WTC11 (cell line): ENCODE measurements around the gene MEPCE. TPM values are rescaled to one million over a fixed set of nuclear protein-coding genes. Genes with fewer than 3 reads are reported as not detected.

Experiments used
- ATAC-seq: fragments of 200-7000 bp; cut with Tn5 transposase; 2 replicates; pipeline ENCODE4 v1.10.0; 2021; ENCODE audit warnings: mild to moderate bottlenecking, moderate library complexity
- CTCF ChIA-PET: fragments of 300-600 bp; sonication (Branson Sonifier 250); formaldehyde crosslinking; loops from one replicate; lab custom pipeline; 2021; ENCODE audit warnings: antibody characterized with exemption; lab: Charles Lee
- POLR2A ChIA-PET: fragments of 350-600 bp; sonication (Branson Sonifier 250); formaldehyde crosslinking; loops from one replicate; lab custom pipeline; 2021; ENCODE audit warnings: antibody characterized with exemption; lab: Charles Lee
- DNase-seq: peaks from one replicate; pipeline ENCODE4 v3.0.0; 2021; ENCODE audit warnings: low spot score
- H3K27ac Mint-ChIP-seq: 2 replicates; pipeline ENCODE4 v1.8.0; 2021; ENCODE audit warnings: mixed read lengths
- H3K27me3 Mint-ChIP-seq: 2 replicates; pipeline ENCODE4 v1.8.0; 2021; ENCODE audit warnings: low read depth, mild to moderate bottlenecking, moderate library complexity, mixed read lengths
- H3K36me3 Mint-ChIP-seq: 2 replicates; pipeline ENCODE4 v1.8.0; 2021; ENCODE audit warnings: mixed read lengths
- H3K4me1 Mint-ChIP-seq: 2 replicates; pipeline ENCODE4 v1.8.0; 2022; ENCODE audit warnings: mixed read lengths
- H3K4me3 Mint-ChIP-seq: 2 replicates; pipeline ENCODE4 v1.8.0; 2021; ENCODE audit warnings: mild to moderate bottlenecking, moderate library complexity, mixed read lengths
- H3K9me3 Mint-ChIP-seq: 2 replicates; pipeline ENCODE4 v1.8.0; 2021; ENCODE audit warnings: mixed read lengths
- ATF1 ChIP-seq: sonication (generic); formaldehyde crosslinking; IDR thresholded peaks from 2 replicates; pipeline ENCODE4 v1.8.1; 2023; ENCODE audit warnings: mild to moderate bottlenecking, moderate library complexity, missing genetic modification reagents
- ATF3 ChIP-seq: sonication (generic); formaldehyde crosslinking; conservative IDR thresholded peaks from 2 replicates; pipeline ENCODE4 v1.8.1; 2022; ENCODE audit warnings: mild to moderate bottlenecking, missing genetic modification reagents
- HMGA2 ChIP-seq: fragments of 250-450 bp; sonication (Bioruptor Pico); IDR thresholded peaks from 2 replicates; pipeline ENCODE4 v1.4.0; 2021; ENCODE audit warnings: mild to moderate bottlenecking, moderate library complexity
- IRF1 ChIP-seq: sonication (generic); formaldehyde crosslinking; IDR thresholded peaks from 2 replicates; pipeline ENCODE4 v1.8.0; 2023; ENCODE audit warnings: missing genetic modification reagents
- IRF2 ChIP-seq: sonication (generic); formaldehyde crosslinking; IDR thresholded peaks from 2 replicates; pipeline ENCODE4 v1.8.0; 2022; ENCODE audit warnings: low read depth, missing genetic modification reagents, borderline replicate concordance
- MXD4 ChIP-seq: fragments of 250-450 bp; sonication (Bioruptor Pico); IDR thresholded peaks from 2 replicates; pipeline ENCODE4 v1.8.0; 2021; ENCODE audit warnings: mild to moderate bottlenecking, moderate library complexity, borderline replicate concordance
- OVOL2 ChIP-seq: fragments of 250-450 bp; sonication (Bioruptor Pico); IDR thresholded peaks from 2 replicates; pipeline ENCODE4 v1.9.0; 2021; ENCODE audit warnings: mild to moderate bottlenecking, borderline replicate concordance
- PREB ChIP-seq: sonication (generic); formaldehyde crosslinking; IDR thresholded peaks from 2 replicates; pipeline ENCODE4 v1.8.1; 2022; ENCODE audit warnings: mild to moderate bottlenecking, missing genetic modification reagents, moderate library complexity, borderline replicate concordance
- TCF7 ChIP-seq: sonication (generic); formaldehyde crosslinking; IDR thresholded peaks from 2 replicates; pipeline ENCODE4 v1.8.0; 2022; ENCODE audit warnings: mild to moderate bottlenecking, low read depth, missing genetic modification reagents, moderate library complexity
- TEAD4 ChIP-seq: sonication (generic); formaldehyde crosslinking; IDR thresholded peaks from 2 replicates; pipeline ENCODE4 v1.8.0; 2022; ENCODE audit warnings: mild to moderate bottlenecking, missing genetic modification reagents
- ZBTB21 ChIP-seq: sonication (generic); formaldehyde crosslinking; IDR thresholded peaks from 2 replicates; pipeline ENCODE4 v1.8.1; 2023; ENCODE audit warnings: mild to moderate bottlenecking, missing genetic modification reagents, borderline replicate concordance
- ZNF512 ChIP-seq: sonication (generic); formaldehyde crosslinking; IDR thresholded peaks from 2 replicates; pipeline ENCODE4 v1.8.1; 2022; ENCODE audit warnings: missing genetic modification reagents, borderline replicate concordance
- total RNA-seq: library from RNA; stranded (reverse); gene quantifications from 3 replicates; pipeline ENCODE4 v1.2.3, GENCODE V29; 2021
- TF ChIP-seq, protein P1 (sequence below): sonication (generic); formaldehyde crosslinking; IDR thresholded peaks from 2 replicates; pipeline ENCODE4 v1.8.0; 2022; ENCODE audit warnings: missing genetic modification reagents
- TF ChIP-seq, protein P2 (sequence below): fragments of 250-450 bp; sonication (Bioruptor Pico); IDR thresholded peaks from 2 replicates; pipeline ENCODE4 v1.8.0; 2021; ENCODE audit warnings: mild to moderate bottlenecking
- TF ChIP-seq, protein P3 (sequence below): sonication (generic); formaldehyde crosslinking; IDR thresholded peaks from 2 replicates; pipeline ENCODE4 v1.8.1; 2023; ENCODE audit warnings: mild to moderate bottlenecking, missing genetic modification reagents
- TF ChIP-seq, protein P4 (sequence below): sonication (generic); formaldehyde crosslinking; IDR thresholded peaks from 2 replicates; pipeline ENCODE4 v1.8.1; 2023; ENCODE audit warnings: mild to moderate bottlenecking, moderate library complexity, missing genetic modification reagents

MEPCE gene
- total RNA-seq, 1 experiment from 2014 or later: 41.9 TPM

GRCh38 chr7:100390286-100391009 is 39.2 kb upstream of the MEPCE start (continued):
- TF ChIP-seq PREB (CRISPR knock-in tag): no peak
- no peak for TF ChIP-seq ATF3 (CRISPR knock-in tag)
- TF ChIP-seq ATF1 (CRISPR knock-in tag): no peak
- TF ChIP-seq, protein P1, sequence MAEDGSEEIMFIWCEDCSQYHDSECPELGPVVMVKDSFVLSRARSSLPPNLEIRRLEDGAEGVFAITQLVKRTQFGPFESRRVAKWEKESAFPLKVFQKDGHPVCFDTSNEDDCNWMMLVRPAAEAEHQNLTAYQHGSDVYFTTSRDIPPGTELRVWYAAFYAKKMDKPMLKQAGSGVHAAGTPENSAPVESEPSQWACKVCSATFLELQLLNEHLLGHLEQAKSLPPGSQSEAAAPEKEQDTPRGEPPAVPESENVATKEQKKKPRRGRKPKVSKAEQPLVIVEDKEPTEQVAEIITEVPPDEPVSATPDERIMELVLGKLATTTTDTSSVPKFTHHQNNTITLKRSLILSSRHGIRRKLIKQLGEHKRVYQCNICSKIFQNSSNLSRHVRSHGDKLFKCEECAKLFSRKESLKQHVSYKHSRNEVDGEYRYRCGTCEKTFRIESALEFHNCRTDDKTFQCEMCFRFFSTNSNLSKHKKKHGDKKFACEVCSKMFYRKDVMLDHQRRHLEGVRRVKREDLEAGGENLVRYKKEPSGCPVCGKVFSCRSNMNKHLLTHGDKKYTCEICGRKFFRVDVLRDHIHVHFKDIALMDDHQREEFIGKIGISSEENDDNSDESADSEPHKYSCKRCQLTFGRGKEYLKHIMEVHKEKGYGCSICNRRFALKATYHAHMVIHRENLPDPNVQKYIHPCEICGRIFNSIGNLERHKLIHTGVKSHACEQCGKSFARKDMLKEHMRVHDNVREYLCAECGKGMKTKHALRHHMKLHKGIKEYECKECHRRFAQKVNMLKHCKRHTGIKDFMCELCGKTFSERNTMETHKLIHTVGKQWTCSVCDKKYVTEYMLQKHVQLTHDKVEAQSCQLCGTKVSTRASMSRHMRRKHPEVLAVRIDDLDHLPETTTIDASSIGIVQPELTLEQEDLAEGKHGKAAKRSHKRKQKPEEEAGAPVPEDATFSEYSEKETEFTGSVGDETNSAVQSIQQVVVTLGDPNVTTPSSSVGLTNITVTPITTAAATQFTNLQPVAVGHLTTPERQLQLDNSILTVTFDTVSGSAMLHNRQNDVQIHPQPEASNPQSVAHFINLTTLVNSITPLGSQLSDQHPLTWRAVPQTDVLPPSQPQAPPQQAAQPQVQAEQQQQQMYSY (CRISPR knock-in tag): no peak
- TF ChIP-seq HMGA2: no peak

GRCh38 chr7:100393233-100393905 is 36.3 kb upstream of the MEPCE start:
- POLR2A ChIA-PET: no interaction called here
- no peak for TF ChIP-seq ZBTB21
- TF ChIP-seq, protein P2, sequence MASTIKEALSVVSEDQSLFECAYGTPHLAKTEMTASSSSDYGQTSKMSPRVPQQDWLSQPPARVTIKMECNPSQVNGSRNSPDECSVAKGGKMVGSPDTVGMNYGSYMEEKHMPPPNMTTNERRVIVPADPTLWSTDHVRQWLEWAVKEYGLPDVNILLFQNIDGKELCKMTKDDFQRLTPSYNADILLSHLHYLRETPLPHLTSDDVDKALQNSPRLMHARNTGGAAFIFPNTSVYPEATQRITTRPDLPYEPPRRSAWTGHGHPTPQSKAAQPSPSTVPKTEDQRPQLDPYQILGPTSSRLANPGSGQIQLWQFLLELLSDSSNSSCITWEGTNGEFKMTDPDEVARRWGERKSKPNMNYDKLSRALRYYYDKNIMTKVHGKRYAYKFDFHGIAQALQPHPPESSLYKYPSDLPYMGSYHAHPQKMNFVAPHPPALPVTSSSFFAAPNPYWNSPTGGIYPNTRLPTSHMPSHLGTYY (CRISPR knock-in tag): no peak
- no peak for TF ChIP-seq IRF1
- TF ChIP-seq TEAD4 (CRISPR knock-in tag): no peak
- TF ChIP-seq, protein P3, sequence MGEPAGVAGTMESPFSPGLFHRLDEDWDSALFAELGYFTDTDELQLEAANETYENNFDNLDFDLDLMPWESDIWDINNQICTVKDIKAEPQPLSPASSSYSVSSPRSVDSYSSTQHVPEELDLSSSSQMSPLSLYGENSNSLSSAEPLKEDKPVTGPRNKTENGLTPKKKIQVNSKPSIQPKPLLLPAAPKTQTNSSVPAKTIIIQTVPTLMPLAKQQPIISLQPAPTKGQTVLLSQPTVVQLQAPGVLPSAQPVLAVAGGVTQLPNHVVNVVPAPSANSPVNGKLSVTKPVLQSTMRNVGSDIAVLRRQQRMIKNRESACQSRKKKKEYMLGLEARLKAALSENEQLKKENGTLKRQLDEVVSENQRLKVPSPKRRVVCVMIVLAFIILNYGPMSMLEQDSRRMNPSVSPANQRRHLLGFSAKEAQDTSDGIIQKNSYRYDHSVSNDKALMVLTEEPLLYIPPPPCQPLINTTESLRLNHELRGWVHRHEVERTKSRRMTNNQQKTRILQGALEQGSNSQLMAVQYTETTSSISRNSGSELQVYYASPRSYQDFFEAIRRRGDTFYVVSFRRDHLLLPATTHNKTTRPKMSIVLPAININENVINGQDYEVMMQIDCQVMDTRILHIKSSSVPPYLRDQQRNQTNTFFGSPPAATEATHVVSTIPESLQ: no peak
- TF ChIP-seq OVOL2 (CRISPR knock-in tag): no peak
- no peak for TF ChIP-seq PREB (CRISPR knock-in tag)
- TF ChIP-seq, protein P4, sequence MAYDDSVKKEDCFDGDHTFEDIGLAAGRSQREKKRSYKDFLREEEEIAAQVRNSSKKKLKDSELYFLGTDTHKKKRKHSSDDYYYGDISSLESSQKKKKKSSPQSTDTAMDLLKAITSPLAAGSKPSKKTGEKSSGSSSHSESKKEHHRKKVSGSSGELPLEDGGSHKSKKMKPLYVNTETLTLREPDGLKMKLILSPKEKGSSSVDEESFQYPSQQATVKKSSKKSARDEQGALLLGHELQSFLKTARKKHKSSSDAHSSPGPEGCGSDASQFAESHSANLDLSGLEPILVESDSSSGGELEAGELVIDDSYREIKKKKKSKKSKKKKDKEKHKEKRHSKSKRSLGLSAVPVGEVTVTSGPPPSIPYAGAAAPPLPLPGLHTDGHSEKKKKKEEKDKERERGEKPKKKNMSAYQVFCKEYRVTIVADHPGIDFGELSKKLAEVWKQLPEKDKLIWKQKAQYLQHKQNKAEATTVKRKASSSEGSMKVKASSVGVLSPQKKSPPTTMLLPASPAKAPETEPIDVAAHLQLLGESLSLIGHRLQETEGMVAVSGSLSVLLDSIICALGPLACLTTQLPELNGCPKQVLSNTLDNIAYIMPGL (CRISPR knock-in tag): no peak
- TF ChIP-seq TCF7 (CRISPR knock-in tag): no peak
- no peak for TF ChIP-seq IRF2
- TF ChIP-seq MXD4 (CRISPR knock-in tag): no peak
- TF ChIP-seq ZNF512 (CRISPR knock-in tag): no peak
- H3K27me3 Mint-ChIP-seq: no peaks in the 10 kb centered on the region; the same call in none of the 2 replicates

More at GRCh38 chr7:100393233-100393905, 36.3 kb upstream of the MEPCE start:
- Mint-ChIP-seq H3K4me1 (peaks cover 13% of the 10 kb centered on the region), H3K27ac (no peak overlapping the region), H3K36me3 (no peaks in the 10 kb centered on the region), H3K4me3 (no peak overlapping the region), H3K9me3 (no peaks in the 10 kb centered on the region)
- CTCF ChIA-PET: interaction anchor here (0.8 to 2.1 kb wide), 4 partner anchors 9 to 22 kb away, joined by 3 to 14 read pairs (median 4); no protein-coding TSS in a partner anchor
- ATAC-seq (no peak), DNase-seq (no peak)
